ENCODE results near the gene NR1I2.

- TF ChIP-seq CTCF (conservative IDR thresholded peaks at IDR 0.05; ENCODE audit: low read length) (no peak), EZH2phosphoT487 (IDR thresholded peaks at IDR 0.05; ENCODE audit: borderline replicate concordance) (no peak)
Observed at GRCh38 chr3:119741657-119742590, 40.0 kb upstream of the NR1I2 start.
